GM20000 (cell line): ENCODE results near the gene DDI2.
"Not testable (repeated sequence)": the region's sequence is repeated elsewhere in the genome, so short reads cannot be mapped to it uniquely, and the experiment has no call there.

ENCODE experiments used
- DNase-seq: peaks from one replicate; pipeline ENCODE4 v3.0.0; 2012; ENCODE audit warnings: low spot score
- TF ChIP-seq, protein P1 (sequence below): IDR thresholded peaks from 2 replicates; pipeline ENCODE4 v1.5.1; 2012; ENCODE audit warnings: mild to moderate bottlenecking, control low read depth; ENCODE audit errors: extremely low read depth, missing control alignments

Gene DDI2

DNA sequence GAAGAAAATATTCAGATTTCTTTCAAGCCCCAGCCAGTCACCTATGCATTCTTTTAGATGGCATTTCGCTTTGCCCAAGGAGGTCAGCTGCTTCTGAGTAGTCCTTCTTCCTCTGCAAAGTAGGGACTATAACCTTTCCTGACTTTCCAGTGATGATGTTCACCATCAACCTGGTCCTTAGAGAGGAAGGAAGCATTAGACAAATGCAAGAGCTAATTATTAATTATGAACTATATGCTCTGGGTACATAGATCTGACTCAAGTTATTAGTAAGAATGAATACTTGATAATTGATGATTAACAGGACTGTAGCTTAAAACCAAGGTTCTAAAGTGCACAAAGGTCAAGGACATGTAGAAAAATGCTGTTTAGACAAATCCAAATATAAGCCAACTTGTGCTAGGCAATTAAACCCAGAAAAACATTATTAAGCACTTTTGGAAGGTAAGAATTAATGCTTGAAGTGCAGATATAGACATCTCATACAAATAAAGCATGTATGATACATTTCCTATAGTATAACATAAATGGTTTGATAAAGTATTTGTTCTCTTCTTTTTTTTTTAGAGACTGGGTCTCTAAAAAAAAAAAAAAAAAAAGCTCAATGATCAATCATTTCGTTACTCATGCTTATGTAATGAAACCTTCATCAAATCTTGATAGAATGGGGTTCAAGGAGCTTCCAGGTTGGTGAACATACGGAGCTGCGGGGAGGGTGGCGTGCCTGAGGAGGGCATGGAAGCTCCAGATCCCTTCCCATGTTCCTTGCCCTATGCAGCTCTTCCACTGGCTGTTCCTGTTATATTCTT is 21.2 kb upstream of the DDI2 start:
- no peak for DNase-seq

DNA sequence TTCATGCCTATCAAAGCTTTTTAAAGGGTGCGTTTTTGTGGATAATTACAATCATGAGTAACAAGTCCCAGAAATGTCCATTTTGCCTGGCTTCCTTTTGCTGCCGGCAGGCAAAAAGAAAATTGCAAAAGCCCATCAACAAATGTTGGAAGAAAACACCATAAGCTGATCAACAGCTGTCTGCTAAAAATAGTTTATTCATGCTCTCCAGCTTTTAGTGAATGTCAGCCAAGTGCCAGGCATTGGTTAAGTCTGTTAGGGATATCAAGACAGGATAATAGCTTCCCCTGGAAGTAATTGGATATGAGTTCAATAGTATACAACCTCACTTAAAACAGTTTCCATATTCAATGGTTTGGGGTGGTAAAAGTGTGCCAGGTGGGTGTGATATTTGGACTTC is 18.8 kb upstream of the DDI2 start:
- no peak for DNase-seq
- TF ChIP-seq, protein P1, sequence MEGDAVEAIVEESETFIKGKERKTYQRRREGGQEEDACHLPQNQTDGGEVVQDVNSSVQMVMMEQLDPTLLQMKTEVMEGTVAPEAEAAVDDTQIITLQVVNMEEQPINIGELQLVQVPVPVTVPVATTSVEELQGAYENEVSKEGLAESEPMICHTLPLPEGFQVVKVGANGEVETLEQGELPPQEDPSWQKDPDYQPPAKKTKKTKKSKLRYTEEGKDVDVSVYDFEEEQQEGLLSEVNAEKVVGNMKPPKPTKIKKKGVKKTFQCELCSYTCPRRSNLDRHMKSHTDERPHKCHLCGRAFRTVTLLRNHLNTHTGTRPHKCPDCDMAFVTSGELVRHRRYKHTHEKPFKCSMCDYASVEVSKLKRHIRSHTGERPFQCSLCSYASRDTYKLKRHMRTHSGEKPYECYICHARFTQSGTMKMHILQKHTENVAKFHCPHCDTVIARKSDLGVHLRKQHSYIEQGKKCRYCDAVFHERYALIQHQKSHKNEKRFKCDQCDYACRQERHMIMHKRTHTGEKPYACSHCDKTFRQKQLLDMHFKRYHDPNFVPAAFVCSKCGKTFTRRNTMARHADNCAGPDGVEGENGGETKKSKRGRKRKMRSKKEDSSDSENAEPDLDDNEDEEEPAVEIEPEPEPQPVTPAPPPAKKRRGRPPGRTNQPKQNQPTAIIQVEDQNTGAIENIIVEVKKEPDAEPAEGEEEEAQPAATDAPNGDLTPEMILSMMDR: no peak

More for the DNA sequence above, 21.2 kb upstream of the DDI2 start:
- TF ChIP-seq, protein P1: no peak

DNA sequence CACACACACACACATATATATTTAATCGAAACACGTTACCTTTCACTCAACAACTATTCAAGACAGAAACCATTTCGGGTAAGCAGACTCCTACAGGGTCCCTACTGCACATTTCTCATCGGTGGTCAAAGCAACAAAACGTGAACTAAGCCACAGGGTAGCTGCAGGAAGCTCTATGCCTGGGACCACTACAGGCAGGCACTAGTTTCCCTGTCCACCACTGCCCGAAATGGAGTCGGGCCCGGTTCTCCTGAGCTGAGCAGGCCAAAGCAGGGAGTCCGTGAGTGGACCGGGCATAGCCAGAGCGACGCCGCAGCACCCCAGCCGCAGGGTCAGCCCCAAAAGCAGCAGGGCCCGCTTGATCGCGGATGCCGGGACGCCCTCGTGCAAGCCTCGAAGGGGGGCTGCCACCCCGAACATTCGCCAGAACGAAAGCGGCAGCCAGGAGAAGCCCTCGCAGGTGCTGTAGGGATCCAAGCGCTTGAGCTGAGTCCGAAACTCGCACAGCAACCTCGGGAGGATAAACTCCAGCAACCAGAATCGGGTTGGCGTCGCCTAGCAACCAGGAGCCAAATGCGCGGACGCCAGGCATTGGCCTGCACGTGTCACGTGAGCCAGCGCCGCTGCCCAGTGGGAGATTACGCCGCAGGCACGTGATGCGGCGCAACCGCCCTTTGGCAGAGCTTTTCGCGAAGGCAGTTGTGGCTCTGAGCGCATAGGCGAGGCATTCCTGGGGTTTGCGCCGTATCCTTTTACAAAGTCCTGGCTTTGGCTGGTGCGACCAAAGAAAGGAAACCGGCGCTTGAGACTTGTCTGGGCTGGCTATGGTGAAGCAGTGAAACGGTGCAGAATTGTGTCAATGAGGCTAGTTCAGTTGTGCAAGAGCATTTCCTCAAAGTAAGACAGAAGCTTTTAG is 13.9 kb upstream of the DDI2 start:
- DNase-seq: peak; percentile 92
- TF ChIP-seq, protein P1: no peak

DNA sequence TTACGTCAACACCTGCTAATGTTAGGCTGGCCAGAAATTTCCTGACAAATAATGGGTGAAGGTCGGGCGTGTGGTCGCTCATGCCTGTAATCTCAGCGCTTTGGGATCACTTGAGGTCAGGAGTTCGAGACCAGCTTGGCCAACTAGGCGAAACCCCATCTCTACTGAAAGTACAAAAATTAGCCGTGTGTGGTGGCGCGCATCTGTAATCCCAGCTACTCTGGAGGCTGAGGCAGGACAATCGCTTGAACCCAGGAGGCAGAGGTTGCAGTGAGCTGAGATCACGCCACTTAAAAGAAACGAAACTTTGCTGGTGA is 13.3 kb upstream of the DDI2 start:
- not testable (repeated sequence) for DNase-seq

DNA sequence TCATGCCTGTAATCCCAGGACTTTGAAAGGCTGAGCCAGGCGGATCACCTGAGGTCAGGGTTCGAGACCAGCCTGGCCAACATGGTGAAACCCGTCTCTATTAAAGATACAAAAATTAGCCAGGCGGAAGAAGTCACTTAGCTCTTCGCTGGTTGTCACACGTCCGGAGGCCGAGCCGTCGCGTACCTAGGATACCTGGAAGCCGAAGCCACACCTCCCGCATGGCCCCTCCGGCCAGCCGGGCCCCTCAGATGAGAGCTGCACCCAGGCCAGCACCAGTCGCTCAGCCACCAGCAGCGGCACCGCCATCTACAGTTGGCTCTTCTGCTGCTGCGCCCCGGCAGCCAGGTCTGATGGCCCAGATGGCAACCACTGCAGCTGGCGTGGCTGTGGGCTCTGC is 12.9 kb upstream of the DDI2 start:
- not testable (repeated sequence) for DNase-seq

DNA sequence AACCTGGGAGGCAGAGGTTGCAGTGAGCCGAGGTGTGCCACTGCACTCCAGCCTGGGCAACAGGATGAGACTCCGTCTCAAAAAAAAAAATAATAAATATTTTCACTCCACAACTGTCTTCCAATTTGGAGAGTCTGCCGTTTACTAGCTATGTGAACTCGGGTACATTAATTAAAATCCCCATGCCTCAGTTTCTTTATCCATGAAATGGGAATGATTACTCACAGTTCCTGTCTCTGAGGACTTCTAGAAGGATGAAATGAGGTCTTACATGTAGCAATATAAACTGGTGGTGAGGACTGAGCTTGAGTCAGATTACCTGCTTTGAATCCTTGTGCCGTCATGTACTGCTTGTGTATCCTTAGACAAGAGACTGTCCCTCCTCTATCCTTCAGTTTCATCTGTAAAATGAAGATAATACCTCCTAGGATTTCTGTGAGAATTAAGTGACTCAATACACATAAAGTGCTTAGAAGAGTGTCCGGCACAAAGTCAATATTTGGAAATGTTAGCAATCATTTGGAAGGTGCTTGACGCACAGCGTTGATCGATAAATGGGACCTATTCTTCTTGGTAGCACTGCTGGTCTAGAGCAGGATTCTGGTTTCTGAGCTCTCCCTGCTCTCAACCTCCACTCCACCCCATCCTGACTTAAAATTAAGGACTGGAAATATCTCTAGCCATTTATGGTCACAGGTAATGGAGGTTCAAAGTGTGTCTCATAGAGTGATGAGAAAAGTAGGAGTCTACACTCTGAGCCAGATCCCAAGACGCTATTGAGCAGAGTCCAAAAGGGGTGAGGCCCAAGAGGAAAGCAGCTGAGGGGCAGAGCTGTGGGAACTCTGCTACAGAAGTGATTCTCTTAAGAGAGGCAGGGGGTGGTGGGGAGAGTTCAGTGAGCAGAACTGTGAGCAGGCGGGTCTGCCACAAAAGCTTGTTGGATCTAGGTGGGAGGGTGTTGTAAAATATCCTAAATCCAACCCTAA is 11.6 kb upstream of the DDI2 start:
- no peak for DNase-seq
- TF ChIP-seq, protein P1: no peak

DNA sequence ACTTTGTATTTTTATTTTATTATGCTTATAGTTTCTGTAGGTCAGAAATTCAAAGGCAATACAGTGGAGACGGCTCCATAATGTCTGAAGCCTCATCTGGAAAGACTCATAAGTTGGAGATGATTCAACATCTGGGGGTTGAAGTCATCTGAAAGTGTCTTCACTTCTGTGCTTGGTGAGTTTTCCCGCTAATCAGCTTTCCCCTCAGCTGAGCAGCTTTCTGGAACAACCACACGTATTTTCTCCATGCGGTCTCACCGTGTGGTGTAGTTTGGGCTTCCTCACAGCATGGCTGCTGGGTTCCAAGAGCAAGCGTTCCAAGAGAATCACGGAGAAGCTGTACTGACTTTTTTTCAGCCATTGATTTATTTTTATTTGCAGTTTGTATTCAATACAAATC is 7.6 kb upstream of the DDI2 start:
- no peak for DNase-seq
- TF ChIP-seq, protein P1: no peak
